Stomach (tissue), 9 donors: Measurements from ENCODE around the gene NETO2. TPM values are rescaled to one million over a fixed set of nuclear protein-coding genes. Genes with fewer than 3 reads are reported as not detected.
A peak's percentile ranks its signal among the peaks of the same experiment; 100 is the strongest.
"Not testable (repeated sequence)": the region's sequence is repeated elsewhere in the genome, so short reads cannot be mapped to it uniquely, and the experiment has no call there.

Source experiments
- DNase-seq, 2 donors: peaks; one replicate each; pipeline versions ENCODE4 v3.0.0 to v3.0.0-alpha.2; 2013 to 2019
- H3K27ac ChIP-seq, 5 donors: fragments of 200-600 bp in 4 of 5; sonication (generic) in 4 of 5; one replicate each; pipeline ENCODE4 v1.5.1; 2013 to 2019; ENCODE audit warnings: mild to moderate bottlenecking in 1 of 5, moderate library complexity in 1 of 5
- H3K27me3 ChIP-seq, 3 donors: fragments of 200-600 bp; sonication (generic); one replicate each; pipeline ENCODE4 v1.5.1; 2017 to 2019; ENCODE audit warnings: mixed run types in 1 of 3
- H3K36me3 ChIP-seq, 4 donors: fragments of 200-600 bp; sonication (generic); 1 replicate in 3 of 4; 2 replicates in 1 of 4; pipeline ENCODE4 v1.5.1; 2016 to 2019
- H3K4me1 ChIP-seq, 4 donors: fragments of 200-600 bp; sonication (generic); one replicate each; pipeline ENCODE4 v1.5.1; 2016 to 2019
- H3K4me3 ChIP-seq, 4 donors: fragments of 200-600 bp; sonication (generic) in 3 of 4; one replicate each; pipeline ENCODE4 v1.5.1; 2016 to 2019; ENCODE audit warnings: mild to moderate bottlenecking in 1 of 4
- H3K9me3 ChIP-seq, 4 donors: fragments of 200-600 bp; sonication (generic); one replicate each; pipeline ENCODE4 v1.5.1; 2016 to 2019
- EP300 ChIP-seq: sonication (generic); formaldehyde crosslinking; IDR thresholded peaks from one replicate; pipeline ENCODE4 v1.6.1; 2017; ENCODE audit warnings: antibody characterized with exemption
- POLR2A ChIP-seq, 4 donors: fragments of 450-650 bp; IDR thresholded peaks; one replicate each; pipeline ENCODE4 v1.6.1; 2016; ENCODE audit warnings: antibody characterized with exemption in 4 of 4, control low read depth in 2 of 4, mild to moderate bottlenecking in 1 of 4, moderate library complexity in 1 of 4
- POLR2AphosphoS5 ChIP-seq, 3 donors: sonication (generic); formaldehyde crosslinking; IDR thresholded peaks; one replicate each; pipeline ENCODE4 v1.6.1; 2016; ENCODE audit warnings: antibody characterized with exemption in 3 of 3
- WGBS, 5 donors: extraction: QIAGEN DNeasy Blood & Tissue Kit in 3 of 5; methylation state at CpG; one replicate each; pipeline versions ENCODE4 v1.1.5 to v1.1.7; 2013 to 2018; 5-methylcytosine and 5-hydroxymethylcytosine counted together
- intact Hi-C: fragments of 100-400 bp; cut with DNase I; formaldehyde crosslinking; loops from one replicate; pipeline ENCODE4 v1.15.1; 2023; ENCODE audit warnings: low total_unique reads
- polyA plus RNA-seq, 3 donors: library from polyadenylated mRNA; stranded (reverse); fragments of 200-250 nt; gene quantifications; one replicate each; pipeline ENCODE4 v1.2.3, GENCODE V29; 2013
- total RNA-seq, 5 donors: library from RNA; depleted of rRNA; stranded (reverse); fragments of >200 nt; gene quantifications; one replicate each; pipeline versions ENCODE4 v1.1.0 to v1.2.3, GENCODE V29; 2014 to 2016
- TF ChIP-seq, protein P1 (sequence below), 7 experiments: fragments of 450-650 bp in 4 of 7; fragments of 200-600 bp in 3 of 7; sonication (generic) in 3 of 7; IDR thresholded peaks; one replicate each; pipeline ENCODE4 v1.5.1; 2016 to 2019; ENCODE audit warnings: antibody characterized with exemption in 7 of 7, control low read depth in 2 of 7, mild to moderate bottlenecking in 1 of 7
- donor health status: healthy with polysubstance abuse.
- donor health status: Bipolar disorder and iron deficiency.
- donor health status: healthy.

Gene NETO2
- total and polyA plus RNA-seq, 8 donors = 0.45 to 9.3 (median 2.2) TPM; not detected in 1

DNA sequence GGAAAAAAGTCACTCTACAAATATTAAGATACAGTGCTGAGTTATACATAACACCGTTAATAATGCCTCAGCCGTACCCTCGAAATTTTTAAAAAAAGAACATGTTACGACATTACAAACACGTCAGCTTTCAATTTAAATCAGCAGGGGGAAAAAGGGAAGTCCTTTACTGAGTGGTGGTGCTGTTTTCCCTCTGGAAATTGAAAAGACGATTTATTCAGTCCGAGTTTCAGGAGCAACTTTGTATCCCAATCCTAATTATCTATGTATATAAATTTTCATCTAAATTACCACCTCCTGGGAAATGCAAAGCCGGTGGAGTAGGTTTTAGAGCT, 1.3 kb downstream of the NETO2 start:
- no peak for DNase-seq
- no peaks in the 10 kb centered on the region for H3K36me3 ChIP-seq
- peaks cover 18 to 30% (median 27%) of the 10 kb centered on the region in 4 donors for H3K4me1 ChIP-seq
- WGBS, 5 donors = 1 to 2% (median 1%) methylated on average over 8 of the region's 8 CpGs
- no peaks in the 10 kb centered on the region for H3K9me3 ChIP-seq
- H3K4me3 ChIP-seq = peak overlapping the region; percentile 50 to 72 (median 57)
- peak overlapping the region in 2 of 5 donors; percentile 56 to 64 for H3K27ac ChIP-seq
- intact Hi-C loops = loop anchor here (5.0 to 10.0 kb wide), 2 partner anchors 912 to 1020 kb away; no protein-coding TSS in a partner anchor
- H3K27me3 ChIP-seq = peaks cover 0 to 47% (median 7%) of the 10 kb centered on the region in 3 donors
- TF ChIP-seq POLR2A (IDR thresholded peaks at IDR 0.05) (no peak), POLR2AphosphoS5 (IDR thresholded peaks at IDR 0.05) (no peak), EP300 (no peak)
- TF ChIP-seq, protein P1, sequence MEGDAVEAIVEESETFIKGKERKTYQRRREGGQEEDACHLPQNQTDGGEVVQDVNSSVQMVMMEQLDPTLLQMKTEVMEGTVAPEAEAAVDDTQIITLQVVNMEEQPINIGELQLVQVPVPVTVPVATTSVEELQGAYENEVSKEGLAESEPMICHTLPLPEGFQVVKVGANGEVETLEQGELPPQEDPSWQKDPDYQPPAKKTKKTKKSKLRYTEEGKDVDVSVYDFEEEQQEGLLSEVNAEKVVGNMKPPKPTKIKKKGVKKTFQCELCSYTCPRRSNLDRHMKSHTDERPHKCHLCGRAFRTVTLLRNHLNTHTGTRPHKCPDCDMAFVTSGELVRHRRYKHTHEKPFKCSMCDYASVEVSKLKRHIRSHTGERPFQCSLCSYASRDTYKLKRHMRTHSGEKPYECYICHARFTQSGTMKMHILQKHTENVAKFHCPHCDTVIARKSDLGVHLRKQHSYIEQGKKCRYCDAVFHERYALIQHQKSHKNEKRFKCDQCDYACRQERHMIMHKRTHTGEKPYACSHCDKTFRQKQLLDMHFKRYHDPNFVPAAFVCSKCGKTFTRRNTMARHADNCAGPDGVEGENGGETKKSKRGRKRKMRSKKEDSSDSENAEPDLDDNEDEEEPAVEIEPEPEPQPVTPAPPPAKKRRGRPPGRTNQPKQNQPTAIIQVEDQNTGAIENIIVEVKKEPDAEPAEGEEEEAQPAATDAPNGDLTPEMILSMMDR (IDR thresholded peaks at IDR 0.05) = no peak

- intact Hi-C loops = loop anchor here (5.0 to 10.0 kb wide), 2 partner anchors 913 to 1020 kb away; no protein-coding TSS in a partner anchor
- Histone ChIP-seq H3K36me3 (no peaks in the 10 kb centered on the region), H3K27ac (no peak overlapping the region), H3K4me1 (peaks cover 18 to 30% (median 27%) of the 10 kb centered on the region in 4 donors), H3K27me3 (peaks cover 0 to 47% (median 7%) of the 10 kb centered on the region in 3 donors), H3K9me3 (no peaks in the 10 kb centered on the region), H3K4me3 (peak overlapping the region; percentile 50 to 72 (median 57))
- TF ChIP-seq, protein P1 (IDR thresholded peaks at IDR 0.05) = peak in 5 of 7 experiments; percentile 66 to 78 (median 75)
- peak in 1 of 3 donors; percentile 49 for TF ChIP-seq POLR2AphosphoS5 (IDR thresholded peaks at IDR 0.05)
- TF ChIP-seq POLR2A (IDR thresholded peaks at IDR 0.05) = no peak
- DNase-seq = peak; percentile 78 to 94
- WGBS, 5 donors = 1 to 3% (median 1%) methylated on average over 26 of the region's 26 CpGs
Observed at GRCh38 chr16:47141773-47142485, 1.8 kb downstream of the NETO2 start.

DNA sequence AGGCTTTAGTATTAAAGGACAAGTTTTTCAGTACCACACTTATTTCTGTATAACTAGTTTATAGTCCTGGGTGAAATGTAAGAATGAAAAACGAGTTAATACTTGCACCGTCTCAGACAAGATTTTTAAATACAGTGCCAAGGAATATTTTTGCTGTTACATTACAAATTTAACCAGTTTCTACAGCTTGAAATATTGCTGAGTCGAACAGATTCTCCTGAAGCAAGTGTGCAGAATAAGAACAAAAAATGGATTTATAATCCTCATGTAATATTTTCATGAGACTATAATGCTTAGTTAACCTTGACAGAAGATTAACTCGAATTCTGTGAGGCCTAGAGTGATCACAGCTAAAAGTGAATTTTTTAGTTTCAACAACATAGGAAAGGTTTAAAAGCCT, 3.1 kb downstream of the NETO2 start:
- intact Hi-C loops = loop anchor here (5.0 to 10.0 kb wide), 2 partner anchors 914 to 1022 kb away; no protein-coding TSS in a partner anchor
- H3K4me3 ChIP-seq = no peak overlapping the region
- H3K27me3 ChIP-seq = peaks cover 0 to 47% (median 7%) of the 10 kb centered on the region in 3 donors
- peaks cover 18 to 30% (median 29%) of the 10 kb centered on the region in 4 donors for H3K4me1 ChIP-seq
- H3K9me3 ChIP-seq = no peaks in the 10 kb centered on the region
- DNase-seq = no peak
- no peaks in the 10 kb centered on the region for H3K36me3 ChIP-seq
- TF ChIP-seq, protein P1 (IDR thresholded peaks at IDR 0.05) = no peak
- TF ChIP-seq EP300 (no peak), POLR2AphosphoS5 (IDR thresholded peaks at IDR 0.05) (no peak)
- H3K27ac ChIP-seq = no peak overlapping the region
- WGBS, 5 donors = 71 to 84% (median 74%) methylated on average over 4 of the region's 4 CpGs

GRCh38 chr16:47139561-47140185, 4.1 kb downstream of the NETO2 start:
- peaks cover 0 to 38% (median 7%) of the 10 kb centered on the region in 3 donors for H3K27me3 ChIP-seq
- WGBS, 5 donors = 63 to 78% (median 69%) methylated on average over 3 of the region's 3 CpGs
- no peaks in the 10 kb centered on the region for H3K36me3 ChIP-seq
- intact Hi-C loops = loop anchor here (5.0 to 10.0 kb wide), 2 partner anchors 915 to 1023 kb away; no protein-coding TSS in a partner anchor
- TF ChIP-seq, protein P1 (IDR thresholded peaks at IDR 0.05) = no peak
- TF ChIP-seq POLR2A (IDR thresholded peaks at IDR 0.05) (no peak), POLR2AphosphoS5 (IDR thresholded peaks at IDR 0.05) (no peak), EP300 (no peak)
- DNase-seq = no peak
- H3K4me1 ChIP-seq = peaks cover 18 to 29% (median 28%) of the 10 kb centered on the region in 4 donors
- H3K27ac ChIP-seq = no peak overlapping the region
- no peaks in the 10 kb centered on the region for H3K9me3 ChIP-seq
- no peak overlapping the region for H3K4me3 ChIP-seq

DNA sequence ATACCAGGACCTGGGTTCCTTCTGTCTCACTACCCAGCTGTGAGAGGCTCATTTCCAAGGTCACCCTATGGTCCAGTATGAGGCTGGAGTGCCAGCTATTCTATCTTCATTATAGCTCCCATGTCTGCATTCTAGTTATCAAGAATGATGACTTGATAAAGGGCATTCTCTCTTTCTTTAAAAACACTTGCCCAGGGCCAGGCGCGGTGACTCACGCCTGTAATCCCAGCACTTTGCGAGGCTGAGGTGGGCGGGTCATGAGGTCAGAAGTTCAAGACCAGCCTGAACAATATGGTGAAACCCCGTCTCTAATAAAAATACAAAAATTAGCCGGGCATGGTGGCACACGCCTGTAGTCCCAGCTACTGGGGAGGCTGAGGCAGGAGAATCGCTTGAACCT, 5.8 kb downstream of the NETO2 start:
- WGBS, 5 donors = 81 to 89% (median 85%) methylated on average over 9 of the region's 9 CpGs
- H3K36me3 ChIP-seq, H3K4me3 ChIP-seq, H3K9me3 ChIP-seq, intact Hi-C loops, DNase-seq, H3K27ac ChIP-seq: not testable (repeated sequence)
- H3K4me1 ChIP-seq = peaks cover 11 to 16% (median 15%) of the 10 kb centered on the region in 4 donors
- H3K27me3 ChIP-seq = peaks cover 0 to 22% (median 0%) of the 10 kb centered on the region in 3 donors
